ENCODE data around the gene ZNF117. TPM values are rescaled to one million over a fixed set of nuclear protein-coding genes. Genes with fewer than 3 reads are reported as not detected.

ZNF117 gene
- total and polyA plus RNA-seq, 2 donors (not counting 3 experiments of a cell fraction or from before 2014, with no cell fraction given), result 5.9 to 12.6 TPM

DNA sequence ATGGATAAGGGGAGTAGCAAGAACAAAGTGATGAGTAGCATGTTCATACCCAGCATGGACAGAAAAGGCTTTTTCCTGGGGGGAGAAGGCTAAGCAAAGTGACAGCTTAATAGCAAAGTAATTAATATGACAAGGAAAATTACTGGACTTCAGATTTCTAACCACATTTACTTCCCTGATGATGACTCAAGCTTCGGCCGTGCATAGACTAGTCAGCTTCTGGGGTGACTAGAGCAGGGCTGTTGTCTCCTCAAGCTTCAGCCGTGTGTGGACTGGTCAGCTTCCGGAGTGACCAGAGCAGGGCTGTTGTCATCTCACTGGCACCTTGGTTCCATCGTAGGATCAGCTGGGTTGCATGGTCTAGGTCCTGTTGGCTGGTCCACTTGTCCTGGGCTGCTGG is 2.1 kb upstream of the ZNF117 start:
- Histone ChIP-seq H3K27ac (ENCODE audit: insufficient read depth, low read depth, low read length) (no peak overlapping the region), H2AFZ (ENCODE audit: low read depth, low read length) (no peak overlapping the region), H3K9me1 (replicated peaks; ENCODE audit: control insufficient read depth, extremely low read depth, insufficient read depth, low read length) (no peaks in the 10 kb centered on the region), H3K9ac (replicated peaks; ENCODE audit: extremely low read depth, insufficient read depth, low read length) (no peak overlapping the region), H3K9me3 (replicated peaks; ENCODE audit: control insufficient read depth, insufficient read depth, low read length) (no peaks in the 10 kb centered on the region), H3K4me1 (ENCODE audit: control insufficient read depth, extremely low read depth, insufficient read depth, low read length) (no peaks in the 10 kb centered on the region), H3K36me3 (ENCODE audit: control insufficient read depth in 2 of 2, extremely low read depth in 1 of 2, insufficient read depth in 2 of 2, low read length in 2 of 2) (no peaks in the 10 kb centered on the region), H4K20me1 (replicated peaks; ENCODE audit: control insufficient read depth, extremely low read depth, insufficient read depth, low read length) (no peaks in the 10 kb centered on the region), H3K79me2 (ENCODE audit: control insufficient read depth, insufficient read depth, low read length) (no peaks in the 10 kb centered on the region), H3K4me3 (replicated peaks in 1 of 3; ENCODE audit: insufficient read depth in 1 of 3, low read depth in 1 of 3, low read length in 3 of 3) (no peak overlapping the region), H3K27me3 (ENCODE audit: control insufficient read depth in 2 of 2, insufficient read depth in 2 of 2, low read length in 2 of 2) (no peaks in the 10 kb centered on the region), H3K4me2 (ENCODE audit: insufficient read depth, low read length) (no peak overlapping the region)
- FAIRE-seq, result no peak
- intact Hi-C loops (cut with micrococcal nuclease) (no loop called here), dilution Hi-C loops (cut with MboI; ENCODE audit: extremely low pct_ligation_motif_present, low sequenced_read_pairs) (no loop called here)
- DNase-seq (ENCODE audit: low read depth, low spot score), result no peak
- CTCF ChIA-PET, result no interaction called here
- BruUV-seq (replicated peaks), result no TSS peak
- POLR2A ChIA-PET, result no interaction called here
- no peak for TF ChIP-seq JUN (IDR thresholded peaks at IDR 0.05; ENCODE audit: borderline replicate concordance, insufficient read depth, insufficient read length, low read depth)
- TF ChIP-seq POLR2A (IDR thresholded peaks at IDR 0.05; ENCODE audit: low read depth, low read length), result no peak
- no peak for TF ChIP-seq CTCF (IDR thresholded peaks at IDR 0.05; ENCODE audit: extremely low read depth in 1 of 2, insufficient read depth in 1 of 2, low read depth in 1 of 2, low read length in 2 of 2)
- TF ChIP-seq FOS (IDR thresholded peaks at IDR 0.05; ENCODE audit: borderline replicate concordance, insufficient read depth, low read length), result no peak
- no peak for TF ChIP-seq MYC (IDR thresholded peaks at IDR 0.05; ENCODE audit: low read depth, low read length)
- TF ChIP-seq EZH2 (IDR thresholded peaks at IDR 0.05; ENCODE audit: borderline replicate concordance, low read depth, low read length, severe bottlenecking), result no peak
- TF ChIP-seq MAX (IDR thresholded peaks at IDR 0.05; ENCODE audit: insufficient read depth, insufficient read length), result no peak
- TF ChIP-seq GATA2 (IDR thresholded peaks at IDR 0.05; ENCODE audit: insufficient read depth, insufficient read length, low read depth, low read length), result no peak
- no peak for TF ChIP-seq POLR2AphosphoS5 (IDR thresholded peaks at IDR 0.05; ENCODE audit: insufficient read depth, low read depth, low read length)
